Measurements from ENCODE around the gene ZNF148.

Gene ZNF148

DNA sequence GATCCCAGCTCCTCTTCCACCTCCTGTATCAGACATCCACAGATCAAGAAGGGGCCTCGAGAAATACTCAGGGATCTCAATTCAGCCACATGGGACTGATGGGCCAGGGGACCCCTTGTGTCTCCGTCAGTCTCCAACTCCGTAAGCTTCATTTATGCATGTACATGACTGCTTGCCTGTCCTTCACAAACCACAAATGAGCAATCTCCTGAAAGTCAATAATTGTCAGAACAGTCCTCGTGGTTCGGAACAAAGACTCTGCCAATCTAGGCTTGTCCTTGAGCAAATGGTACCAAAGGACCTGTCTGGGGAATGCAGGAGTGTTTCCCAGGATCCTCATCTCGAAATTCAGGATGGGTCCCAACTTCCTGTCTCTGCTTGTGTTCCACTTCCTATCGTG, 183.4 kb downstream of the ZNF148 start:
- no peak overlapping the region for H3K9ac ChIP-seq (ENCODE audit: insufficient read length, low read depth)
- TF ChIP-seq SUZ12 (IDR thresholded peaks at IDR 0.05; ENCODE audit: extremely low read depth, insufficient read depth, insufficient read length) (no peak), YY1 (IDR thresholded peaks at IDR 0.05; ENCODE audit: insufficient read depth, insufficient read length) (no peak), ZNF274 (IDR thresholded peaks at IDR 0.05; ENCODE audit: low read depth, low read length) (no peak)
- H3K9me3 ChIP-seq (ENCODE audit: insufficient read depth, low read length), result no peaks in the 10 kb centered on the region; the same call in 1 of the 2 replicates
- H3K4me3 ChIP-seq (ENCODE audit: insufficient read length, low read depth), result no peak overlapping the region
- no peak for DNase-seq (ENCODE audit: low read depth, low spot score)
- no peaks in the 10 kb centered on the region for H3K27me3 ChIP-seq (ENCODE audit: insufficient read depth, insufficient read length)
- H3K36me3 ChIP-seq (ENCODE audit: insufficient read depth, insufficient read length, low read length), result peaks cover 31% of the 10 kb centered on the region
- H3K4me1 ChIP-seq (ENCODE audit: insufficient read depth, insufficient read length), result peaks cover 27% of the 10 kb centered on the region

DNA sequence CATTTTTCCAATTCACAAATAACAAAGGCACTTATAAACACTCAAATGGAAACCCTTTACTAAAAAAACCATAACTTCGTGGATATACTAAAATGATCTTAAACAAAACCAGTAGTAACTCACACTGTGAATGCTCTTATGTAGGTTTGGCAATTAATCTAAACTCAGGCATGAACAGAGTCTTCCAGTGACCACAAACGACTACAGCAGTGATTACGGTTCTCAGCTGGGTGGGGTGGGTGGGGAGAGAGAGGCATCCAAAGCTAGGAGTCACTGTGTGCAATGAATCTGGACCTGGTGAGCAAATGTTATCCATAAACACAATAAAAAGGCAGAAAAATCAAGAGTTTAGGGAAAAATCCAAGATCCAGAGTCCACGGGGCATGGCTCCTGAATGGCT, 183.9 kb downstream of the ZNF148 start:
- H3K4me3 ChIP-seq (ENCODE audit: insufficient read length, low read depth), result no peak overlapping the region
- TF ChIP-seq SUZ12 (IDR thresholded peaks at IDR 0.05; ENCODE audit: extremely low read depth, insufficient read depth, insufficient read length), result no peak
- no peak for TF ChIP-seq YY1 (IDR thresholded peaks at IDR 0.05; ENCODE audit: insufficient read depth, insufficient read length)
- no peak overlapping the region for H3K9ac ChIP-seq (ENCODE audit: insufficient read length, low read depth)
- H3K27me3 ChIP-seq (ENCODE audit: insufficient read depth, insufficient read length), result no peaks in the 10 kb centered on the region
- no peak for DNase-seq (ENCODE audit: low read depth, low spot score)
- H3K9me3 ChIP-seq (ENCODE audit: insufficient read depth, low read length), result no peaks in the 10 kb centered on the region; the same call in 1 of the 2 replicates
- H3K36me3 ChIP-seq (ENCODE audit: insufficient read depth, insufficient read length, low read length), result peaks cover 31% of the 10 kb centered on the region
- peaks cover 32% of the 10 kb centered on the region for H3K4me1 ChIP-seq (ENCODE audit: insufficient read depth, insufficient read length)

DNA sequence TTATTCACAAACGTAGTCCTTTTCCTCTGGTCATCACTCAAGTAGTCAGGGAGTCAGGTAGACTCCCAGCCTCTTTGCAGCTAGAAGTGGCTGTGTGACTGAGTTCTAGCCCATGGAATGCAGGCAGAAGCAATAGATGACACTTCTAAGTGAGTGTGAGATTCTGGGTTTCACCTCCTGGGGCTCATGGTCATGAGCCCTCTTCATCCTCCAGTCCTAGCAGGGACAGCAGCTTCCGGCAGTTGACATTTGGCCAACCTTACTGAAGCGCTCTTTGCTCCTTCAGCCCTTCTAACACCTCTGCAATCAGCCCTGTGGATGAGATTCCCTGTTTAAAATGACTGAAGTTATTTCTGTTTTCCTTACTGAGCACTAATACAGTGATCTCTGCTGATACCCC, 184.3 kb downstream of the ZNF148 start:
- Histone ChIP-seq H3K4me3 (ENCODE audit: insufficient read length, low read depth) (no peak overlapping the region), H3K36me3 (ENCODE audit: insufficient read depth, insufficient read length, low read length) (peaks cover 31% of the 10 kb centered on the region), H3K27me3 (ENCODE audit: insufficient read depth, insufficient read length) (no peaks in the 10 kb centered on the region), H3K9me3 (ENCODE audit: insufficient read depth, low read length) (no peaks in the 10 kb centered on the region; the same call in 1 of the 2 replicates), H3K4me1 (ENCODE audit: insufficient read depth, insufficient read length) (peaks cover 32% of the 10 kb centered on the region), H3K9ac (ENCODE audit: insufficient read length, low read depth) (no peak overlapping the region)
- no peak for TF ChIP-seq SUZ12 (IDR thresholded peaks at IDR 0.05; ENCODE audit: extremely low read depth, insufficient read depth, insufficient read length)
- no peak for TF ChIP-seq ZNF274 (IDR thresholded peaks at IDR 0.05; ENCODE audit: low read depth, low read length)
- TF ChIP-seq YY1 (IDR thresholded peaks at IDR 0.05; ENCODE audit: insufficient read depth, insufficient read length), result no peak
- no peak for DNase-seq (ENCODE audit: low read depth, low spot score)

DNA sequence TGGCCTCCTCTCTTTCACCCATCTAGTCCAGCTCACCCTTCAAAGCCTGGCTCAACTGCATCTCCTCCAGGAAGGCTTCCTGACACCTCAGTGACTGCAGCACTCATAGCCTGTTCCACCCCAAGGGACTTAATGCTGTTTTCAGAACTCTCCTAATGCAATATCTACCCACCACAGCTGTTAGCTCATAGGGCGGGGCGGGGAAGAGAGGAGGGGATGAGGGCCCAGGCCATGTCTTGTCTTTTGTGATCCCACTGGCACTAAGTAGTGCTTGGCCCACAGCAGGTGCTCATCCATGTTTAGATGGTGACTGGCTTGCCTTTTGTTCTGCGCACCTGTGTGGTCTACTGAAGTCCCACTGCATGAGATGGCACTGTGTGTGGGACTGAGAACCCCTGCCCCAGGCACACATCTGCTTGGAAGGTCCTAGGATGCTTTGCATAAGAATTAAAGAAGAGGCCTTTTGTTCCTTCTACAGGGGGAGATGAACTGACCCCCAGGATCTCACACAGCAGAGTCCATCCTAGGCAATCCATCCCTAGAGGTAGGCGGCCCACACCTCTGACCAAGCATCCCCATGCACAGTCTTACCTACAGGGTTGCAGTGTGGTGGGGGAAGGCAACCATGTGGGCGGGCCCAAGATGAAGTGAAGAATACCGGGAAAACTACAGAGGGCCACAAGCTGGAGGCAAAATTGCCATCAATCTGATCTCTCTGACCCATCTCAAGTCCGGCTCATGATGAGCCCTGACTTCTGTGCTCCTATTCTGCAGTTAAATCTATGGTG, 185.6 kb downstream of the ZNF148 start:
- no peaks in the 10 kb centered on the region; the same call in 1 of the 2 replicates for H3K9me3 ChIP-seq (ENCODE audit: insufficient read depth, low read length)
- H3K4me1 ChIP-seq (ENCODE audit: insufficient read depth, insufficient read length), result peaks cover 32% of the 10 kb centered on the region
- no peaks in the 10 kb centered on the region for H3K27me3 ChIP-seq (ENCODE audit: insufficient read depth, insufficient read length)
- H3K4me3 ChIP-seq (ENCODE audit: insufficient read length, low read depth), result no peak overlapping the region
- TF ChIP-seq ZNF274 (IDR thresholded peaks at IDR 0.05; ENCODE audit: low read depth, low read length), result no peak
- no peak overlapping the region for H3K9ac ChIP-seq (ENCODE audit: insufficient read length, low read depth)
- DNase-seq (ENCODE audit: low read depth, low spot score), result no peak
- H3K36me3 ChIP-seq (ENCODE audit: insufficient read depth, insufficient read length, low read length), result peaks cover 31% of the 10 kb centered on the region

DNA sequence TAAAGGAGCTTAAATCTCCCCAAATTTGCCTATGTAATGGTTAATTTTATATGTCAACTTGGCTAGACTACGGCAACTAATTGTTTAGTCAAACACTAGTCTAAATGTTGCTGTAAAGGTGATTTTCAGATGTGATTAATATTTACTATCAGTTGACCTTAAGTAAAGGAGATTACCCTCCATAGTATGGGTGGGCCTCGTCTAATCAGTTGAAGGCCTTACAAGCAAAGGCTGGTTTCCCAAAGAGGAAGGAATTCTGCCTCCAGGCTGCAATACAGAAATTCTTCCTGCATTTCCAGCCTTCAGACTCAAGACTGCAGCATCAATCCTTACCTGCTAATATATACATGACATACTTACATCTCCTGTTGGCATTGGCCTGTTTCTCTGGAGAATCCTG, 186.2 kb downstream of the ZNF148 start:
- H3K9me3 ChIP-seq (ENCODE audit: insufficient read depth, low read length), result no peaks in the 10 kb centered on the region; the same call in 1 of the 2 replicates

DNA sequence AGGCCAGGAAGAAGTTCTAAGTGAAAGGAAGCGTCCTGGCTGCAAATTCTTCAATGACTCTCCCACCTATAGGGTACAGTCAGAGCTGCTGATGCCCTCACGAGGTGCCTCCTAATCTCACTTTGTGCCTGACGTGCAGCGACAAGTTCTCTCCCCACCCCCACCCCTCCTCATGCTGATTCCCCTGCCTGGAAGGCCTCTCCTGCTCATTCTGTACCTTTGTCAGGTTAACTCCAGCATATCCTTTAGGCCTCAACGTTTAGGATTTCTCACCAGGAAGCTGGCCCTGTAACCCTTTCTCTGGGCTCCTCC, 187.6 kb downstream of the ZNF148 start:
- DNase-seq (ENCODE audit: low read depth, low spot score), result no peak
- Histone ChIP-seq H3K4me1 (ENCODE audit: insufficient read depth, insufficient read length) (peaks cover 28% of the 10 kb centered on the region), H3K9ac (ENCODE audit: insufficient read length, low read depth) (no peak overlapping the region), H3K36me3 (ENCODE audit: insufficient read depth, insufficient read length, low read length) (peaks cover 31% of the 10 kb centered on the region), H3K9me3 (ENCODE audit: insufficient read depth, low read length) (no peaks in the 10 kb centered on the region; the same call in 1 of the 2 replicates), H3K27me3 (ENCODE audit: insufficient read depth, insufficient read length) (no peaks in the 10 kb centered on the region), H3K4me3 (ENCODE audit: insufficient read length, low read depth) (no peak overlapping the region)
- TF ChIP-seq ZNF274 (IDR thresholded peaks at IDR 0.05; ENCODE audit: low read depth, low read length), result no peak
- no peak for TF ChIP-seq YY1 (IDR thresholded peaks at IDR 0.05; ENCODE audit: insufficient read depth, insufficient read length)
- TF ChIP-seq SUZ12 (IDR thresholded peaks at IDR 0.05; ENCODE audit: extremely low read depth, insufficient read depth, insufficient read length), result no peak

More for the DNA sequence above, 186.2 kb downstream of the ZNF148 start:
- Histone ChIP-seq H3K4me3 (ENCODE audit: insufficient read length, low read depth) (no peak overlapping the region), H3K36me3 (ENCODE audit: insufficient read depth, insufficient read length, low read length) (peaks cover 31% of the 10 kb centered on the region), H3K27me3 (ENCODE audit: insufficient read depth, insufficient read length) (no peaks in the 10 kb centered on the region), H3K4me1 (ENCODE audit: insufficient read depth, insufficient read length) (peaks cover 30% of the 10 kb centered on the region), H3K9ac (ENCODE audit: insufficient read length, low read depth) (no peak overlapping the region)
- no peak for DNase-seq (ENCODE audit: low read depth, low spot score)
- TF ChIP-seq SUZ12 (IDR thresholded peaks at IDR 0.05; ENCODE audit: extremely low read depth, insufficient read depth, insufficient read length) (no peak), ZNF274 (IDR thresholded peaks at IDR 0.05; ENCODE audit: low read depth, low read length) (no peak), YY1 (IDR thresholded peaks at IDR 0.05; ENCODE audit: insufficient read depth, insufficient read length) (no peak)

DNA sequence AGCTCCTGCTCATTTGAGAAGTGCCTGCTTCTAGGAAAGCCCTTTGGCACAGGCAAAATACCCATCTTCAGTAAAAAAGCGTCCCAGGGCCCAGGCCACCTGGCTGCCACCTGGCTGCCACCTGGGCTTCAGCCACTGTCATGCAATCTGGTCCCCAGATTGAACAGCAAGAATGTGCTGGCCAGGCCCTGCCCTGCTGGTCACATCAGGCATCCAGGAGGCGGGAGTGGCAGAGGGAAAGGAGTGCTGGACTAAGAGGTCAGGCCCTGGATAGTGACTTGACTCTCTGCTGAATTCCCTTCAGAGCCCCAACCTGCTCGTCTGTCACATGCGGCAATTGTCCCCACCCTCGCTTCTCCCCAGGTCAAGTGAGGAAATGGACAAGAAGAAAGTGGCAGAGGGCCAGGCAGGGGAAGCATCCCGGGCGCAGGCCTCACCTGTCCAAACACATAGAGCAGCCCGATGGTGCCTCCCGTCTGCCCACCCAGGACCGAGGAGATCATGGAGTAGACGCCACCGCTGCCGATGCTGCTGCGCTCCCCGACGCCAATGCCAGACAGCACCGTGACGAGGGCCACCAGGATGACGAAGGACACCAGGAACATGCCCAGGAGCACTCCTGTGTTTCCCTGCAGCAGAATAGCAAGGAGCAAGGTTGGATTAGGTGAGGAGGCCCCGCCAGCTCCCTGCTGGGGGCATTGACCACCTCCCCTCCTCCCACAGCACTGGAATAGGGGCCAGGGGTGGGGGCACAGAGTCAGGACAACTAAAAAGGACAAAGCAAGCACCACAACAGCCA, 188.1 kb downstream of the ZNF148 start:
- H3K9ac ChIP-seq (ENCODE audit: insufficient read length, low read depth), result no peak overlapping the region
- H3K27me3 ChIP-seq (ENCODE audit: insufficient read depth, insufficient read length), result no peaks in the 10 kb centered on the region
- TF ChIP-seq ZNF274 (IDR thresholded peaks at IDR 0.05; ENCODE audit: low read depth, low read length), result no peak
- no peak for TF ChIP-seq SUZ12 (IDR thresholded peaks at IDR 0.05; ENCODE audit: extremely low read depth, insufficient read depth, insufficient read length)
- no peak for TF ChIP-seq YY1 (IDR thresholded peaks at IDR 0.05; ENCODE audit: insufficient read depth, insufficient read length)
- no peak for DNase-seq (ENCODE audit: low read depth, low spot score)
- no peaks in the 10 kb centered on the region; the same call in 1 of the 2 replicates for H3K9me3 ChIP-seq (ENCODE audit: insufficient read depth, low read length)
- H3K4me3 ChIP-seq (ENCODE audit: insufficient read length, low read depth), result no peak overlapping the region
- H3K36me3 ChIP-seq (ENCODE audit: insufficient read depth, insufficient read length, low read length), result peaks cover 31% of the 10 kb centered on the region
- peaks cover 28% of the 10 kb centered on the region for H3K4me1 ChIP-seq (ENCODE audit: insufficient read depth, insufficient read length)
